GM18867 (cell line): ENCODE measurements around the gene STK16.

Experiments used
- ATAC-seq: cut with Tn5 transposase; IDR thresholded peaks from one replicate; pipeline ENCODE4 v1.9.1; 2021; ENCODE audit warnings: mild to moderate bottlenecking, moderate library complexity; ENCODE audit not compliant: unreplicated experiment

The STK16 gene

DNA sequence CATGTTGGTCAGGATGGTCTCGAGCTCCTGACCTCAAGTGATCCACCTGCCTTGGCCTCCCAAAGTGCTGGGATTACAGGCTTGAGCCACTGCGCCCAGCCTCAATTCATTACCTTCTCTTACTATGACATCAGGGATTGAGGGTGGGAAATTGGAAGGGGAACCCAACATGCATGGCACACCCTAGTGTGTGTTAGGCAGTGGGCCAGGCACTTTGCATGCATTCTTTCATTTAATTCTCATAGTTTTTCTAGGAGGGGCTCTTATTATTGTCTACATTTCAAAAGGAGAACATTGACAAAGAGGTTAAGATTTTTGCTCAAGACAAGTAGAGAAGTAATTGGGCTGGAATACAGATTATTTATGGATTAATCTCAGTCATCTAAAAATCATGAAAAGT, 23.0 kb downstream of the STK16 start:
- no peak for ATAC-seq

GRCh38 chr2:219269362-219270054, 24.2 kb downstream of the STK16 start:
- ATAC-seq, result no peak

- no peak for ATAC-seq
These were observed 24.7 kb downstream of the STK16 start for GRCh38 chr2:219270055-219270372.

DNA sequence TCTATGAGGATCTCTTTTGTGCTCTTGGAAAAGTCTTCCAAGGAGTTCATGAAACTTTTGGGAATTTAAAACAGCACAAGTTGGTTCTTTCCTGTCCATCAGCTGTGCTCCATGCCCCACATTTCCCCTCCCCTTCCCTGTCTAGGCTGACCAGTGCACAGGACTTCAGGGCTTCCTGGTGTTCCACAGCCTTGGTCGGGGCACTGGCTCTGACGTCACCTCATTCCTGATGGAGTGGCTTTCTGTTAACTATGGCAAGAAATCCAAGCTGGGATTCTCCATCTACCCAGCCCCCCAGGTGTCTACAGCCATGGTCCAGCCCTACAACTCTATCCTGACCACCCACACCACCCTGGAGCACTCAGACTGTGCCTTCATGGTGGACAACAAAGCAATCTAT, 25.7 kb downstream of the STK16 start:
- ATAC-seq, result no peak

GRCh38 chr2:219272356-219272755, 27.1 kb downstream of the STK16 start:
- ATAC-seq, result no peak

DNA sequence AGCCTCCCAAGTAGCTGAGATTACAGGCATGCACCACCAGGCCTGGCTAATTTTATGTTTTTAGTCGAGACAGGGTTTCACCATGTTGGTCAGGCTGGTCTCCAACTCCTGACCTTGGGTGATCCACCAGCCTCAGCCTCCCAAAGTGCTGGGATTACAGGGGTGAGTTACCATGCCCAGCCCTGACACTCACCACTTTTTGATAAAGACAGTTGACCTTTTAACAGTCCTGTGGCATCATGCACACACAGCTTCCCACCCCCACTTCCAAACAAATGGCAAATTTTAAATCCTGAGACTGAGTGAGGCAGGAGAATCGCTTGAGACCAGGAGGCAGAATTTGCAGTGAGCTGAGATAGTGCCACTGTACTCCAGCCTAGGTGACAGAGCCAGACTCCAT, 27.7 kb downstream of the STK16 start:
- ATAC-seq, result no peak

DNA sequence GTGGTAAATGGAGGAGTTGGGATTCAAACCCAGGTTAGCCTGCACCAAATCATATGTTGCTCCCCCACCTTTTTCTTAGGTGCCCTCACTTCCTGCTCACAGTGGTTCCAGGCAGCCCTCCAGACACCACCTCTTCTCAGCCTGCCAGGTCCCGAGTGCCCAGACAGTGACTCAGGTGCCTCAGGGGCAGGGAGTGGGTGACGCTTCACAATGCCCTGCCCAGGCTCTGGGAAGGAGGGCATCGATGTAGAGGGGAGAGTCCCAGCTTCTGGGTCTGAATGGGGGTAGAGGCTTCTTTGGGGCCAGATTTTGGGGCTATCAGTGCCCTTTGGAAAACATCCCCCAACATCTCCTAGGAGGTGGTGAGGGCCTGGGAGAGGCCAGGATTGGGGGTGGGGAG, 28.7 kb downstream of the STK16 start:
- no peak for ATAC-seq

- no peak for ATAC-seq
These were observed 29.2 kb downstream of the STK16 start for GRCh38 chr2:219274361-219274921.

GRCh38 chr2:219277703-219278654, 32.7 kb downstream of the STK16 start:
- peak; percentile 32 for ATAC-seq

DNA sequence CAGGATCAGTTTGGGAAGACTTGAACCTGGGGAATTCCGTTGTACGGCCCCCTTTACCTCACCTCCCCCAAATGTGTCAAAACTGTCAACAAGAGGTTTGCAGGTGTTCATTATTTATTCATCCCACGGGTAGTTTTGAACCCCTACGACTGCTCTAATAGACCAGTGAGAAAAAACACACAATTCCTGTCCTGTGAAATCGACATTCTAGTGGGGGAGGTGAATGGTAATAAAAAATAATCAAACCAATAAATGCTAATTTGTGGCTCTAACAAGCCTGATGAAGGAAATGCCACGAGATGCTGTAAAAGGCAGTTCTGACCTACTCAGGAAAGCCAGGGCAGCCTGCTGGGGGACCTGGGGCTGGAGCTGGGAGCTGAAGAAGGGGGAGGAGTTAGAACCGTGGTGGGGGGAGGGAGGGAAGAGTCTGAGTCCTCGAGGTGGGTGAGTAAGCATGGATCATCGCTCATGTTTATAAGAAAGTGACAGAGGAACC, 33.4 kb downstream of the STK16 start:
- no peak for ATAC-seq

DNA sequence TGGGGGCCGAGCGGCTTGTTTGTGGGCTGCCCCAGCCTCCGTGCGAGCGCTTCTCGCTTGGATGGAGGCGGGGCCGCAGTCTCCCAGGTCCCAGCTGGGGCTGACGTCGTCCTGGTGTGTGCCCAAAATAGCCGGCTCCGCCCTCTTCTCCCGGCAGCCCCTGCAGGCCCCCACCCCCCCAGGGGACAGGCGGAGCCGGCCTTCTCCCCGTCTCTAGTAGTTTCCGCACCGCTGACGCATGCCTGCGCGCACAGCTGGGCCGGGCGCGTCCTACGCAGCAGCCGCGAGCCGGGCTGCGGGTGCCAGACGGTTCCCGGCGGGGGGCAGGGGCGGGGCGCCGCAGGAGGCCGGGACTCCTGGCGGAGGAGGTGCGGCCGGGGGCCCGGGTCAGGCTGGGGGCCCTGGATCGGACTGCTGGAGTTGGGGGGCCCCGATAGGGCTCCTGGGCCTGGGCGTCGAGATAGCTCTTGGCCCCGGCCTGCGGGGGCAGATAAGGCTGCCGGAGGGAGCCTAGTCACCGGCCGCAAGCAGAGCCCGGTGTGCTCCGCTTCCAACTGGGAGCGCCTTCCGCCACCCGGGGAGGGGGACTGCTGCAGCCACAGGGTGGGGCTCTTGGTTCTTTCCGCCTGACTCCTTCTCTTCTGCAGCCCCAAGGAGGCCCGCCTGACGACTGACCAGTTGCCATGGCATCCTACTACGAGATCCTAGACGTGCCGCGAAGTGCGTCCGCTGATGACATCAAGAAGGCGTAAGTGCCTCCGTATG, 34.1 kb downstream of the STK16 start, which contains the start of gene DNAJB2:
DNAJB2 (plus strand) TSS at position 216 of the 765 bp plus-strand sequence; CDS start at position 684, 468 bp downstream.
- ATAC-seq, result peak; percentile 84

- no peak for ATAC-seq
These were observed 34.7 kb downstream of the STK16 start for GRCh38 chr2:219279916-219280516.

GRCh38 chr2:219280651-219281050, 35.4 kb downstream of the STK16 start:
- no peak for ATAC-seq

DNA sequence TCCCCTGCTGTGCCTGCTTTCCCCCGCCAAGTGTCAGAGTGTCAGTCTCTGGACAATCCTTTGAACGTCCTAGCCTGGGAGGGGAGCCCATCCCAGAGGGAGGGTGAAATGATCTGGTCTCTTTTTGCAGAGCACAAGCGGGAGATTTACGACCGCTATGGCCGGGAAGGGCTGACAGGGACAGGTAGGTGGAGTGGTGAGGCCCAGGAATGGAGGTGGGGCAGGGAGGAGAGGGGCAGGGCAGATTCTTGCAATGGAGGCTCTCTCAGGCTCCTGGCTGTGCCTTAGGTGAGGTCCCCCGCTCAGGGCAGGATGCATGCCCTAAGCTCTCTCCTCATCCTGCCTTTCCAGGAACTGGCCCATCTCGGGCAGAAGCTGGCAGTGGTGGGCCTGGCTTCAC, 36.3 kb downstream of the STK16 start:
- no peak for ATAC-seq

GRCh38 chr2:219282375-219282774, 37.1 kb downstream of the STK16 start:
- ATAC-seq, result no peak

GRCh38 chr2:219282943-219283581, 37.8 kb downstream of the STK16 start:
- no peak for ATAC-seq

- no peak for ATAC-seq
These were observed 39.5 kb downstream of the STK16 start for GRCh38 chr2:219284501-219285372.

- ATAC-seq, result no peak
These were observed 40.1 kb downstream of the STK16 start for GRCh38 chr2:219285373-219285735.

GRCh38 chr2:219285894-219286425, 40.7 kb downstream of the STK16 start:
- ATAC-seq, result no peak
